ENCODE results near the gene NOX3. TPM values are rescaled to one million over a fixed set of nuclear protein-coding genes. Genes with fewer than 3 reads are reported as not detected.

Gene NOX3
- total RNA-seq, 1 experiment from 2014 or later = not detected

GRCh38 chr6:155387481-155387880 is 68.2 kb downstream of the NOX3 start:
- Histone ChIP-seq H3K27me3 (ENCODE audit: low read length) (no peaks in the 10 kb centered on the region), H3K36me3 (ENCODE audit: insufficient read depth, low read length) (no peaks in the 10 kb centered on the region), H3K9me2 (replicated peaks; ENCODE audit: insufficient read depth, low read length) (no peaks in the 10 kb centered on the region), H3K4me1 (ENCODE audit: low read length) (peaks cover 22% of the 10 kb centered on the region), H3K4me2 (ENCODE audit: low read depth, low read length, poor library complexity, severe bottlenecking) (no peak overlapping the region), H3K4me3 (ENCODE audit: low read length) (no peak overlapping the region), H3K27ac (ENCODE audit: low read length) (no peak overlapping the region), H3K79me2 (ENCODE audit: low read length) (no peaks in the 10 kb centered on the region), H3K9ac (ENCODE audit: low read length) (no peak overlapping the region), H4K20me1 (ENCODE audit: insufficient read depth, low read depth, low read length) (no peaks in the 10 kb centered on the region), H2AFZ (ENCODE audit: low read length) (no peak overlapping the region), H3K9me3 (ENCODE audit: low read length) (no peaks in the 10 kb centered on the region)
- DNase-seq = no peak

- H3K27me3 ChIP-seq (ENCODE audit: low read length) = no peaks in the 10 kb centered on the region
- peaks cover 11% of the 10 kb centered on the region for H3K4me1 ChIP-seq (ENCODE audit: low read length)
- H3K27ac ChIP-seq (ENCODE audit: low read length) = no peak overlapping the region
- H2AFZ ChIP-seq (ENCODE audit: low read length) = no peak overlapping the region
- H3K9ac ChIP-seq (ENCODE audit: low read length) = no peak overlapping the region
- H3K36me3 ChIP-seq (ENCODE audit: insufficient read depth, low read length) = no peaks in the 10 kb centered on the region
- H3K9me2 ChIP-seq (replicated peaks; ENCODE audit: insufficient read depth, low read length) = no peaks in the 10 kb centered on the region
- H3K79me2 ChIP-seq (ENCODE audit: low read length) = no peaks in the 10 kb centered on the region
- no peaks in the 10 kb centered on the region for H3K9me3 ChIP-seq (ENCODE audit: low read length)
- no peak overlapping the region for H3K4me3 ChIP-seq (ENCODE audit: low read length)
- no peak overlapping the region for H3K4me2 ChIP-seq (ENCODE audit: low read depth, low read length, poor library complexity, severe bottlenecking)
- DNase-seq = no peak
- no peaks in the 10 kb centered on the region for H4K20me1 ChIP-seq (ENCODE audit: insufficient read depth, low read depth, low read length)
Observed at GRCh38 chr6:155384321-155384952, 71.2 kb downstream of the NOX3 start.

- Histone ChIP-seq H3K4me1 (ENCODE audit: low read length) (peaks cover 6% of the 10 kb centered on the region), H4K20me1 (ENCODE audit: insufficient read depth, low read depth, low read length) (no peaks in the 10 kb centered on the region), H3K27ac (ENCODE audit: low read length) (no peak overlapping the region), H3K9me2 (replicated peaks; ENCODE audit: insufficient read depth, low read length) (no peaks in the 10 kb centered on the region), H3K4me2 (ENCODE audit: low read depth, low read length, poor library complexity, severe bottlenecking) (no peak overlapping the region), H3K79me2 (ENCODE audit: low read length) (no peaks in the 10 kb centered on the region), H3K4me3 (ENCODE audit: low read length) (no peak overlapping the region), H3K27me3 (ENCODE audit: low read length) (no peaks in the 10 kb centered on the region), H3K9ac (ENCODE audit: low read length) (no peak overlapping the region), H3K9me3 (ENCODE audit: low read length) (no peaks in the 10 kb centered on the region), H3K36me3 (ENCODE audit: insufficient read depth, low read length) (no peaks in the 10 kb centered on the region), H2AFZ (ENCODE audit: low read length) (no peak overlapping the region)
- DNase-seq = no peak
Observed at GRCh38 chr6:155383913-155384312, 71.7 kb downstream of the NOX3 start.

- no peak for DNase-seq
Observed at GRCh38 chr6:155382338-155382685, 73.3 kb downstream of the NOX3 start.

GRCh38 chr6:155381673-155382337 is 73.8 kb downstream of the NOX3 start:
- H3K4me3 ChIP-seq (ENCODE audit: low read length) = no peak overlapping the region
- no peaks in the 10 kb centered on the region for H3K9me2 ChIP-seq (replicated peaks; ENCODE audit: insufficient read depth, low read length)
- no peak overlapping the region for H3K9ac ChIP-seq (ENCODE audit: low read length)
- H3K79me2 ChIP-seq (ENCODE audit: low read length) = no peaks in the 10 kb centered on the region
- H2AFZ ChIP-seq (ENCODE audit: low read length) = no peak overlapping the region
- no peaks in the 10 kb centered on the region for H3K4me1 ChIP-seq (ENCODE audit: low read length)
- no peak overlapping the region for H3K4me2 ChIP-seq (ENCODE audit: low read depth, low read length, poor library complexity, severe bottlenecking)
- H3K27me3 ChIP-seq (ENCODE audit: low read length) = no peaks in the 10 kb centered on the region
- no peaks in the 10 kb centered on the region for H3K36me3 ChIP-seq (ENCODE audit: insufficient read depth, low read length)
- DNase-seq = no peak
- H3K27ac ChIP-seq (ENCODE audit: low read length) = no peak overlapping the region
- no peaks in the 10 kb centered on the region for H4K20me1 ChIP-seq (ENCODE audit: insufficient read depth, low read depth, low read length)
- H3K9me3 ChIP-seq (ENCODE audit: low read length) = no peaks in the 10 kb centered on the region

More at GRCh38 chr6:155382338-155382685, 73.3 kb downstream of the NOX3 start:
- H3K9me3 ChIP-seq (ENCODE audit: low read length) = no peaks in the 10 kb centered on the region
- no peaks in the 10 kb centered on the region for H4K20me1 ChIP-seq (ENCODE audit: insufficient read depth, low read depth, low read length)
- no peak overlapping the region for H3K27ac ChIP-seq (ENCODE audit: low read length)
- no peaks in the 10 kb centered on the region for H3K36me3 ChIP-seq (ENCODE audit: insufficient read depth, low read length)
- no peaks in the 10 kb centered on the region for H3K9me2 ChIP-seq (replicated peaks; ENCODE audit: insufficient read depth, low read length)
- no peak overlapping the region for H3K9ac ChIP-seq (ENCODE audit: low read length)
- H3K27me3 ChIP-seq (ENCODE audit: low read length) = no peaks in the 10 kb centered on the region
- no peak overlapping the region for H3K4me3 ChIP-seq (ENCODE audit: low read length)
- H2AFZ ChIP-seq (ENCODE audit: low read length) = no peak overlapping the region
- H3K4me2 ChIP-seq (ENCODE audit: low read depth, low read length, poor library complexity, severe bottlenecking) = no peak overlapping the region
- H3K79me2 ChIP-seq (ENCODE audit: low read length) = no peaks in the 10 kb centered on the region
- no peaks in the 10 kb centered on the region for H3K4me1 ChIP-seq (ENCODE audit: low read length)

- H2AFZ ChIP-seq (ENCODE audit: low read length) = no peak overlapping the region
- no peaks in the 10 kb centered on the region for H3K4me1 ChIP-seq (ENCODE audit: low read length)
- H3K9me3 ChIP-seq (ENCODE audit: low read length) = no peaks in the 10 kb centered on the region
- no peaks in the 10 kb centered on the region for H3K36me3 ChIP-seq (ENCODE audit: insufficient read depth, low read length)
- H3K4me3 ChIP-seq (ENCODE audit: low read length) = no peak overlapping the region
- no peaks in the 10 kb centered on the region for H3K9me2 ChIP-seq (replicated peaks; ENCODE audit: insufficient read depth, low read length)
- DNase-seq = peak; percentile 47
- no peaks in the 10 kb centered on the region for H3K27me3 ChIP-seq (ENCODE audit: low read length)
- no peaks in the 10 kb centered on the region for H3K79me2 ChIP-seq (ENCODE audit: low read length)
- H4K20me1 ChIP-seq (ENCODE audit: insufficient read depth, low read depth, low read length) = no peaks in the 10 kb centered on the region
- H3K4me2 ChIP-seq (ENCODE audit: low read depth, low read length, poor library complexity, severe bottlenecking) = no peak overlapping the region
- H3K27ac ChIP-seq (ENCODE audit: low read length) = no peak overlapping the region
- no peak overlapping the region for H3K9ac ChIP-seq (ENCODE audit: low read length)
Observed at GRCh38 chr6:155380666-155381332, 74.8 kb downstream of the NOX3 start.

GRCh38 chr6:155378724-155379123 is 76.9 kb downstream of the NOX3 start:
- Histone ChIP-seq H3K27ac (ENCODE audit: low read length) (no peak overlapping the region), H3K4me3 (ENCODE audit: low read length) (no peak overlapping the region), H3K9me2 (replicated peaks; ENCODE audit: insufficient read depth, low read length) (no peaks in the 10 kb centered on the region), H3K79me2 (ENCODE audit: low read length) (no peaks in the 10 kb centered on the region), H3K9me3 (ENCODE audit: low read length) (no peaks in the 10 kb centered on the region), H3K4me2 (ENCODE audit: low read depth, low read length, poor library complexity, severe bottlenecking) (no peak overlapping the region), H3K9ac (ENCODE audit: low read length) (no peak overlapping the region), H3K27me3 (ENCODE audit: low read length) (no peaks in the 10 kb centered on the region), H2AFZ (ENCODE audit: low read length) (no peak overlapping the region), H3K4me1 (ENCODE audit: low read length) (no peaks in the 10 kb centered on the region), H4K20me1 (ENCODE audit: insufficient read depth, low read depth, low read length) (no peaks in the 10 kb centered on the region), H3K36me3 (ENCODE audit: insufficient read depth, low read length) (no peaks in the 10 kb centered on the region)
- no peak for DNase-seq

- H3K27ac ChIP-seq (ENCODE audit: low read length) = no peak overlapping the region
- no peaks in the 10 kb centered on the region for H3K9me2 ChIP-seq (replicated peaks; ENCODE audit: insufficient read depth, low read length)
- no peaks in the 10 kb centered on the region for H3K36me3 ChIP-seq (ENCODE audit: insufficient read depth, low read length)
- H3K79me2 ChIP-seq (ENCODE audit: low read length) = no peaks in the 10 kb centered on the region
- no peaks in the 10 kb centered on the region for H3K27me3 ChIP-seq (ENCODE audit: low read length)
- no peak overlapping the region for H3K4me3 ChIP-seq (ENCODE audit: low read length)
- no peak overlapping the region for H3K9ac ChIP-seq (ENCODE audit: low read length)
- no peak for DNase-seq
- no peaks in the 10 kb centered on the region for H4K20me1 ChIP-seq (ENCODE audit: insufficient read depth, low read depth, low read length)
- H3K9me3 ChIP-seq (ENCODE audit: low read length) = no peaks in the 10 kb centered on the region
- H2AFZ ChIP-seq (ENCODE audit: low read length) = no peak overlapping the region
- no peaks in the 10 kb centered on the region for H3K4me1 ChIP-seq (ENCODE audit: low read length)
- no peak overlapping the region for H3K4me2 ChIP-seq (ENCODE audit: low read depth, low read length, poor library complexity, severe bottlenecking)
Observed at GRCh38 chr6:155378276-155378675, 77.4 kb downstream of the NOX3 start.
